HepG2 (cell line): Measurements from ENCODE around the gene PSD. TPM values are rescaled to one million over a fixed set of nuclear protein-coding genes. Genes with fewer than 3 reads are reported as not detected.

Experiments used
- CREB1 ChIP-seq, 2 experiments: fragments of 450-650 bp in 1 of 2; IDR thresholded peaks; 2 replicates each; pipeline ENCODE4 v1.6.1; 2016 to 2017; ENCODE audit warnings: control low read depth in 1 of 2, mild to moderate bottlenecking in 1 of 2, missing compliant biosample characterization in 1 of 2, missing genetic modification characterization in 1 of 2
- HIVEP1 ChIP-seq: sonication (generic); formaldehyde crosslinking; IDR thresholded peaks from 2 replicates; pipeline ENCODE4 v1.4.0; 2020; ENCODE audit warnings: mild to moderate bottlenecking, missing genetic modification reagents
- KLF13 ChIP-seq: sonication (generic); formaldehyde crosslinking; IDR thresholded peaks from 2 replicates; pipeline ENCODE4 v1.4.0; 2020; ENCODE audit warnings: mild to moderate bottlenecking, missing genetic modification reagents
- MBD4 ChIP-seq: IDR thresholded peaks from 2 replicates; pipeline ENCODE4 v1.6.1; 2012; ENCODE audit warnings: low read length, inconsistent platforms, borderline replicate concordance
- MTA1 ChIP-seq: sonication (generic); formaldehyde crosslinking; IDR thresholded peaks from 2 replicates; pipeline ENCODE4 v1.4.0; 2020; ENCODE audit warnings: missing genetic modification reagents, mild to moderate bottlenecking, borderline replicate concordance
- NR2F2 ChIP-seq: IDR thresholded peaks from 2 replicates; pipeline ENCODE4 v1.6.1; 2012; ENCODE audit warnings: low read depth, inconsistent platforms, borderline replicate concordance
- NRL ChIP-seq: sonication (generic); formaldehyde crosslinking; IDR thresholded peaks from 2 replicates; pipeline ENCODE4 v1.5.0; 2020; ENCODE audit warnings: missing genetic modification reagents, mild to moderate bottlenecking, moderate library complexity, borderline replicate concordance
- PLRG1 ChIP-seq: fragments of 450-650 bp; conservative IDR thresholded peaks from 2 replicates; pipeline ENCODE4 v1.6.1; 2016
- RFXAP ChIP-seq: sonication (generic); formaldehyde crosslinking; IDR thresholded peaks from 2 replicates; pipeline ENCODE4 v1.4.0; 2020; ENCODE audit warnings: missing genetic modification reagents, borderline replicate concordance
- SP4 ChIP-seq: sonication (generic); formaldehyde crosslinking; IDR thresholded peaks from 2 replicates; pipeline ENCODE4 v1.8.1; 2023; ENCODE audit warnings: mild to moderate bottlenecking, missing genetic modification reagents
- ZFP37 ChIP-seq: sonication (generic); formaldehyde crosslinking; IDR thresholded peaks from 2 replicates; pipeline ENCODE4 v1.4.0; 2020; ENCODE audit warnings: missing genetic modification reagents, borderline replicate concordance
- ZNF18 ChIP-seq: sonication (generic); formaldehyde crosslinking; IDR thresholded peaks from 2 replicates; pipeline ENCODE4 v1.8.0; 2022; ENCODE audit warnings: mild to moderate bottlenecking, missing genetic modification reagents; ENCODE audit not compliant: insufficient replicate concordance
- ZNF432 ChIP-seq: sonication (generic); formaldehyde crosslinking; IDR thresholded peaks from 2 replicates; pipeline ENCODE4 v1.5.0; 2020; ENCODE audit warnings: missing genetic modification reagents, mild to moderate bottlenecking, borderline replicate concordance
- ZNF543 ChIP-seq: sonication (generic); formaldehyde crosslinking; IDR thresholded peaks from 2 replicates; pipeline ENCODE4 v1.4.0; 2020; ENCODE audit warnings: mild to moderate bottlenecking, missing genetic modification reagents
- ZNF703 ChIP-seq: sonication (generic); formaldehyde crosslinking; IDR thresholded peaks from 2 replicates; pipeline ENCODE4 v1.5.1; 2020; ENCODE audit warnings: missing genetic modification reagents, mild to moderate bottlenecking, moderate library complexity, borderline replicate concordance
- ZNF788 ChIP-seq: sonication (generic); formaldehyde crosslinking; IDR thresholded peaks from 2 replicates; pipeline ENCODE4 v1.5.0; 2020; ENCODE audit warnings: mild to moderate bottlenecking, missing genetic modification reagents, borderline replicate concordance
- polyA plus RNA-seq, 8 experiments: library from polyadenylated mRNA; depleted of rRNA in 3 of 8; stranded (reverse) in 7 of 8; unstranded in 1 of 8; fragments of >200 nt; fragmentation: Illumina TruSeq in 4 of 8; extraction: Trizol in 4 of 8; gene quantifications; 2 replicates each; pipeline versions ENCODE4 v1.2.1 to v1.2.3, GENCODE V29; 2011 to 2016; ENCODE audit warnings: low read depth in 4 of 8, missing spikeins in 1 of 8, mixed read lengths in 1 of 8; ENCODE audit not compliant: insufficient read depth in 1 of 8
- total RNA-seq, 5 experiments: library from RNA; depleted of rRNA; stranded (reverse); fragments of >200 nt; fragmentation: Illumina TruSeq; extraction: Trizol; gene quantifications; 2 replicates each; pipeline ENCODE4 v1.2.3, GENCODE V29; 2016; ENCODE audit warnings: low read depth in 1 of 5
- TF ChIP-seq, protein P1 (sequence below): sonication (generic); formaldehyde crosslinking; IDR thresholded peaks from 2 replicates; pipeline ENCODE4 v1.9.0; 2021; ENCODE audit warnings: missing genetic modification reagents, mild to moderate bottlenecking, borderline replicate concordance
- TF ChIP-seq, protein P2 (sequence below): sonication (generic); formaldehyde crosslinking; IDR thresholded peaks from 2 replicates; pipeline ENCODE4 v1.5.1; 2020; ENCODE audit warnings: mild to moderate bottlenecking, moderate library complexity, missing genetic modification reagents
- TF ChIP-seq, protein P3 (sequence below): fragments of 450-650 bp; IDR thresholded peaks from 2 replicates; pipeline ENCODE4 v1.6.1; 2016
- TF ChIP-seq, protein P4 (sequence below): sonication (generic); formaldehyde crosslinking; IDR thresholded peaks from 2 replicates; pipeline ENCODE4 v1.9.0; 2022; ENCODE audit warnings: low read depth, missing genetic modification reagents

Gene PSD
- total and polyA plus RNA-seq, 2 of the 13 experiments (the other 11 are each of a cell fraction or from before 2014, with no cell fraction given), result 0.35 to 0.58 TPM

DNA sequence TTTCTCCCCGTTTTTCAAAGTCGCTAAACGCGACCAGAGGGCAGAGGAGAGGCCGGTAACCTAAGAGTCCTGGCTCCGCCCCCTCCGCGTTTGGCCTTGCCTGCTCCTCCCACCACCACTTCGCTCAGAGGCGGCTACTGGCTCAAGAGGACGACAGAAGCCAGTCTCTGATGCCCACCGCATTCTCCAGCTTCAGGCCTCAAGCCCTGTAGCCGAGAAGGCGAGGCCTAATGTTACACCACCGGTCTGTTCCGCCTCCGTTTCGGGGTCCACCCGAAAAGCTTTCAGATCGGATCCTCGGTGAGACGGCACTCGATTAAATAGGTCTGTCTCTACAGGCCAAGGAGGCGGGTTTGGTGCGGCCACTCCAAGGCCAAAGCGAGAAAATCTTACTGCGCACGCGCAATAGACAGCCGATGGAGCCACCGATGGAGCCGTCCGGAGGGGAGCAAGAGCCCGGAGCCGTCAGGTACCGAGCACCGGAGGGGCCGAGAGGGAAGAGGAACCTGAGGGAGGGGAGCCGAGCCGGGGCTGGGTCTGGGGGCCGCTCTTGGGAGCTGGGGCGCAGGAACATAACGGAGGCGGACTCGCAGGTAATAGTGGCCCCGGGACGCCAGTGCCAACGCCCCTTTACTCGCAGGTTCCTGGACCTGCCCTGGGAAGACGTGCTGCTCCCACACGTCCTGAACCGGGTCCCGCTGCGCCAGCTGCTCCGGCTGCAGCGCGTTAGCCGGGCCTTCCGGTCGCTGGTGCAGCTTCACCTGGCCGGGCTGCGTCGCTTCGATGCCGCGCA lies 2.3 kb upstream of the PSD start, which contains the start of gene FBXL15 (continued):
- TF ChIP-seq, protein P1, sequence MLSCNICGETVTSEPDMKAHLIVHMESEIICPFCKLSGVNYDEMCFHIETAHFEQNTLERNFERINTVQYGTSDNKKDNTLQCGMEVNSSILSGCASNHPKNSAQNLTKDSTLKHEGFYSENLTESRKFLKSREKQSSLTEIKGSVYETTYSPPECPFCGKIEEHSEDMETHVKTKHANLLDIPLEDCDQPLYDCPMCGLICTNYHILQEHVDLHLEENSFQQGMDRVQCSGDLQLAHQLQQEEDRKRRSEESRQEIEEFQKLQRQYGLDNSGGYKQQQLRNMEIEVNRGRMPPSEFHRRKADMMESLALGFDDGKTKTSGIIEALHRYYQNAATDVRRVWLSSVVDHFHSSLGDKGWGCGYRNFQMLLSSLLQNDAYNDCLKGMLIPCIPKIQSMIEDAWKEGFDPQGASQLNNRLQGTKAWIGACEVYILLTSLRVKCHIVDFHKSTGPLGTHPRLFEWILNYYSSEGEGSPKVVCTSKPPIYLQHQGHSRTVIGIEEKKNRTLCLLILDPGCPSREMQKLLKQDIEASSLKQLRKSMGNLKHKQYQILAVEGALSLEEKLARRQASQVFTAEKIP (CRISPR knock-in tag), result no peak
- peak; percentile 65; the same call in 1 of the 2 replicates for TF ChIP-seq HIVEP1 (CRISPR knock-in tag)
- TF ChIP-seq, protein P2, sequence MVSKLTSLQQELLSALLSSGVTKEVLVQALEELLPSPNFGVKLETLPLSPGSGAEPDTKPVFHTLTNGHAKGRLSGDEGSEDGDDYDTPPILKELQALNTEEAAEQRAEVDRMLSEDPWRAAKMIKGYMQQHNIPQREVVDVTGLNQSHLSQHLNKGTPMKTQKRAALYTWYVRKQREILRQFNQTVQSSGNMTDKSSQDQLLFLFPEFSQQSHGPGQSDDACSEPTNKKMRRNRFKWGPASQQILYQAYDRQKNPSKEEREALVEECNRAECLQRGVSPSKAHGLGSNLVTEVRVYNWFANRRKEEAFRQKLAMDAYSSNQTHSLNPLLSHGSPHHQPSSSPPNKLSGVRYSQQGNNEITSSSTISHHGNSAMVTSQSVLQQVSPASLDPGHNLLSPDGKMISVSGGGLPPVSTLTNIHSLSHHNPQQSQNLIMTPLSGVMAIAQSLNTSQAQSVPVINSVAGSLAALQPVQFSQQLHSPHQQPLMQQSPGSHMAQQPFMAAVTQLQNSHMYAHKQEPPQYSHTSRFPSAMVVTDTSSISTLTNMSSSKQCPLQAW (CRISPR knock-in tag), result peak; percentile 76
- TF ChIP-seq MTA1, result no peak; the same call in 1 of the 2 replicates
- no peak for TF ChIP-seq ZNF703 (CRISPR knock-in tag)
- no peak for TF ChIP-seq KLF13 (CRISPR knock-in tag)
- TF ChIP-seq, protein P3, sequence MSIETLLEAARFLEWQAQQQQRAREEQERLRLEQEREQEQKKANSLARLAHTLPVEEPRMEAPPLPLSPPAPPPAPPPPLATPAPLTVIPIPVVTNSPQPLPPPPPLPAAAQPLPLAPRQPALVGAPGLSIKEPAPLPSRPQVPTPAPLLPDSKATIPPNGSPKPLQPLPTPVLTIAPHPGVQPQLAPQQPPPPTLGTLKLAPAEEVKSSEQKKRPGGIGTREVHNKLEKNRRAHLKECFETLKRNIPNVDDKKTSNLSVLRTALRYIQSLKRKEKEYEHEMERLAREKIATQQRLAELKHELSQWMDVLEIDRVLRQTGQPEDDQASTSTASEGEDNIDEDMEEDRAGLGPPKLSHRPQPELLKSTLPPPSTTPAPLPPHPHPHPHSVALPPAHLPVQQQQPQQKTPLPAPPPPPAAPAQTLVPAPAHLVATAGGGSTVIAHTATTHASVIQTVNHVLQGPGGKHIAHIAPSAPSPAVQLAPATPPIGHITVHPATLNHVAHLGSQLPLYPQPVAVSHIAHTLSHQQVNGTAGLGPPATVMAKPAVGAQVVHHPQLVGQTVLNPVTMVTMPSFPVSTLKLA, result no peak
- TF ChIP-seq MBD4, result no peak
- no peak; the same call in 1 of the 2 replicates for TF ChIP-seq ZNF543
- no peak for TF ChIP-seq ZNF432
- no peak for TF ChIP-seq PLRG1
- peak; percentile 7; the same call in 1 of the 2 replicates for TF ChIP-seq NR2F2
- peak; percentile 46 for TF ChIP-seq ZNF18 (CRISPR knock-in tag)
- peak; percentile 61; the same call in 1 of the 2 replicates for TF ChIP-seq NRL
- TF ChIP-seq ZNF788 (CRISPR knock-in tag), result peak; percentile 92
- TF ChIP-seq ZFP37 (CRISPR knock-in tag), result peak; percentile 69; the same call in 1 of the 2 replicates
- no peak for TF ChIP-seq CREB1 (IDR thresholded peaks at IDR 0.05)
- TF ChIP-seq CREB1 (CRISPR knock-in tag; IDR thresholded peaks at IDR 0.05), result peak; percentile 83
- TF ChIP-seq, protein P4, sequence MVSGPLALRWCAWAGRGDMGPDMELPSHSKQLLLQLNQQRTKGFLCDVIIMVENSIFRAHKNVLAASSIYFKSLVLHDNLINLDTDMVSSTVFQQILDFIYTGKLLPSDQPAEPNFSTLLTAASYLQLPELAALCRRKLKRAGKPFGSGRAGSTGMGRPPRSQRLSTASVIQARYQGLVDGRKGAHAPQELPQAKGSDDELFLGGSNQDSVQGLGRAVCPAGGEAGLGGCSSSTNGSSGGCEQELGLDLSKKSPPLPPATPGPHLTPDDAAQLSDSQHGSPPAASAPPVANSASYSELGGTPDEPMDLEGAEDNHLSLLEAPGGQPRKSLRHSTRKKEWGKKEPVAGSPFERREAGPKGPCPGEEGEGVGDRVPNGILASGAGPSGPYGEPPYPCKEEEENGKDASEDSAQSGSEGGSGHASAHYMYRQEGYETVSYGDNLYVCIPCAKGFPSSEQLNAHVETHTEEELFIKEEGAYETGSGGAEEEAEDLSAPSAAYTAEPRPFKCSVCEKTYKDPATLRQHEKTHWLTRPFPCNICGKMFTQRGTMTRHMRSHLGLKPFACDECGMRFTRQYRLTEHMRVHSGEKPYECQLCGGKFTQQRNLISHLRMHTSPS, result no peak
- TF ChIP-seq RFXAP (CRISPR knock-in tag), result peak; percentile 95
- peak; percentile 70; the same call in 1 of the 2 replicates for TF ChIP-seq SP4
